Nephron (organoid): ENCODE measurements around the gene GARIN5B.
A peak's percentile ranks its signal among the peaks of the same experiment; 100 is the strongest.

Source experiments
- H3K27ac Mint-ChIP-seq, 3 experiments: 2 replicates each; pipeline ENCODE4 v1.8.0; 2020; ENCODE audit warnings: mixed read lengths in 3 of 3, mild to moderate bottlenecking in 2 of 3, moderate library complexity in 1 of 3
- H3K27me3 Mint-ChIP-seq: 2 replicates; pipeline ENCODE4 v1.8.0; 2021; ENCODE audit warnings: low read depth, mild to moderate bottlenecking, moderate library complexity, mixed read lengths
- H3K36me3 Mint-ChIP-seq: 2 replicates; pipeline ENCODE4 v1.8.0; 2020; ENCODE audit warnings: low read depth, mixed read lengths
- H3K4me1 Mint-ChIP-seq: 2 replicates; pipeline ENCODE4 v1.8.0; 2020; ENCODE audit warnings: mixed read lengths
- H3K4me3 Mint-ChIP-seq, 3 experiments: 2 replicates each; pipeline ENCODE4 v1.8.0; 2020; ENCODE audit warnings: mild to moderate bottlenecking in 3 of 3, mixed read lengths in 3 of 3, moderate library complexity in 2 of 3
- H3K9me3 Mint-ChIP-seq: 2 replicates; pipeline ENCODE4 v1.8.0; 2020; ENCODE audit warnings: mixed read lengths
- CTCF ChIP-seq, 3 experiments: fragments of 200-600 bp; sonication (generic); IDR thresholded peaks; one replicate each; pipeline ENCODE4 v1.5.0; 2021; ENCODE audit warnings: antibody characterized with exemption in 3 of 3; ENCODE audit not compliant: unreplicated experiment in 3 of 3

Gene GARIN5B

GRCh38 chr19:55352549-55353145 lies 10.4 kb downstream of the GARIN5B start:
- no peak for TF ChIP-seq CTCF (IDR thresholded peaks at IDR 0.05; ENCODE audit: unreplicated experiment in 3 of 3)
- H3K27me3 Mint-ChIP-seq: peaks cover 71% of the 10 kb centered on the region
- peaks cover 18% of the 10 kb centered on the region for H3K4me1 Mint-ChIP-seq
- H3K4me3 Mint-ChIP-seq: peak overlapping the region; percentile 44 to 81 (median 45)
- no peaks in the 10 kb centered on the region for H3K9me3 Mint-ChIP-seq
- H3K36me3 Mint-ChIP-seq: peaks cover 3% of the 10 kb centered on the region
- no peak overlapping the region for H3K27ac Mint-ChIP-seq

GRCh38 chr19:55352040-55352439 lies 11.0 kb downstream of the GARIN5B start:
- Mint-ChIP-seq H3K36me3 (peaks cover 3% of the 10 kb centered on the region), H3K9me3 (no peaks in the 10 kb centered on the region), H3K4me1 (peaks cover 18% of the 10 kb centered on the region), H3K27ac (no peak overlapping the region), H3K4me3 (peak overlapping the region in 2 of 3 experiments; percentile 30 to 61), H3K27me3 (peaks cover 66% of the 10 kb centered on the region)
- TF ChIP-seq CTCF (IDR thresholded peaks at IDR 0.05; ENCODE audit: unreplicated experiment in 3 of 3): no peak

GRCh38 chr19:55350620-55351315 lies 12.3 kb downstream of the GARIN5B start:
- H3K9me3 Mint-ChIP-seq: no peaks in the 10 kb centered on the region
- H3K4me1 Mint-ChIP-seq: peaks cover 22% of the 10 kb centered on the region
- H3K4me3 Mint-ChIP-seq: peak overlapping the region in 2 of 3 experiments; percentile 25 to 61
- H3K36me3 Mint-ChIP-seq: peaks cover 3% of the 10 kb centered on the region
- H3K27ac Mint-ChIP-seq: peak overlapping the region in 1 of 3 experiments; percentile 36
- H3K27me3 Mint-ChIP-seq: peaks cover 54% of the 10 kb centered on the region
- TF ChIP-seq CTCF (IDR thresholded peaks at IDR 0.05; ENCODE audit: unreplicated experiment in 3 of 3): no peak

- Mint-ChIP-seq H3K27ac (peak overlapping the region in 2 of 3 experiments; percentile 37 to 80), H3K36me3 (peaks cover 7% of the 10 kb centered on the region), H3K4me1 (peaks cover 30% of the 10 kb centered on the region), H3K4me3 (peak overlapping the region in 2 of 3 experiments; percentile 28 to 61), H3K27me3 (peaks cover 36% of the 10 kb centered on the region), H3K9me3 (no peaks in the 10 kb centered on the region)
- TF ChIP-seq CTCF (IDR thresholded peaks at IDR 0.05; ENCODE audit: unreplicated experiment in 3 of 3): no peak
These were observed 14.6 kb downstream of the GARIN5B start for GRCh38 chr19:55348317-55349034.

- Mint-ChIP-seq H3K36me3 (peaks cover 13% of the 10 kb centered on the region), H3K4me3 (peak overlapping the region in 1 of 3 experiments; percentile 38), H3K4me1 (peaks cover 30% of the 10 kb centered on the region), H3K9me3 (no peaks in the 10 kb centered on the region), H3K27me3 (peaks cover 26% of the 10 kb centered on the region), H3K27ac (peak overlapping the region in 2 of 3 experiments; percentile 37 to 80)
- TF ChIP-seq CTCF (IDR thresholded peaks at IDR 0.05; ENCODE audit: unreplicated experiment in 3 of 3): no peak
These were observed 15.5 kb downstream of the GARIN5B start for GRCh38 chr19:55347442-55348009.
